RWPE1 (cell line): ENCODE results near the gene DPH2.

Source experiments
- CTCF ChIA-PET: fragments of 350-600 bp; sonication (Branson Sonifier 250); formaldehyde crosslinking; extraction: SDS; loops from one replicate; lab custom pipeline; 2021; lab: Yijun Ruan, JAX
- POLR2A ChIA-PET: fragments of 400-600 bp; formaldehyde crosslinking; extraction: SDS; loops from one replicate; lab custom pipeline; 2020; ENCODE audit warnings: antibody characterized with exemption; ENCODE audit not compliant: low non-redundant PET; lab: Yijun Ruan, JAX
- DNase-seq: peaks from one replicate; pipeline ENCODE4 v3.0.0; 2012; ENCODE audit warnings: low spot score
- H3K27ac ChIP-seq: fragments of 450-650 bp; 2 replicates; pipeline ENCODE4 v1.5.1; 2017
- CTCF ChIP-seq: fragments of 450-650 bp; conservative IDR thresholded peaks from 2 replicates; pipeline ENCODE4 v1.5.1; 2017; ENCODE audit warnings: low read depth, mild to moderate bottlenecking

The DPH2 gene

GRCh38 chr1:43942411-43942810, 27.4 kb upstream of the DPH2 start:
- TF ChIP-seq CTCF, result no peak
- no peak for DNase-seq
- no peak overlapping the region for H3K27ac ChIP-seq
- ChIA-PET CTCF (interaction anchor here (0.8 to 1.0 kb wide), 2 partner anchors 8 to 24 kb away, joined by 3 to 5 read pairs; no protein-coding TSS in a partner anchor), POLR2A (no interaction called here)

GRCh38 chr1:43944860-43945259, 24.9 kb upstream of the DPH2 start:
- POLR2A ChIA-PET, result interaction anchor here (0.6 kb wide), 1 partner anchor 30 kb away, joined by 5 read pairs; the partner anchor contains the start of gene ATP6V0B
- DNase-seq, result no peak
- TF ChIP-seq CTCF, result no peak
- CTCF ChIA-PET, result interaction anchor here (3.7 kb wide), 1 partner anchor 10 kb away, joined by 20 read pairs; the partner anchor contains the start of gene ARTN
- peak overlapping the region; percentile 31; the same call in 1 of the 2 replicates for H3K27ac ChIP-seq

GRCh38 chr1:43945674-43946235, 24.1 kb upstream of the DPH2 start:
- peak overlapping the region; percentile 90 for H3K27ac ChIP-seq
- no peak for TF ChIP-seq CTCF
- DNase-seq, result no peak
- POLR2A ChIA-PET, result interaction anchor here (0.7 kb wide), 1 partner anchor 409 kb away, joined by 6 read pairs; no protein-coding TSS in a partner anchor
- CTCF ChIA-PET, result interaction anchor here (0.7 to 3.7 kb wide), 6 partner anchors 8 to 59 kb away, joined by 3 to 20 read pairs (median 4); partner anchors contain the start of gene ARTN

GRCh38 chr1:43946236-43947060, 23.4 kb upstream of the DPH2 start, which contains the start of gene IPO13:
Gene IPO13, plus strand, starts transcription at chr1:43946950. Its CDS starts 651 bp downstream, at chr1:43947601.
- ChIA-PET CTCF (interaction anchor here (0.7 to 3.7 kb wide), 8 partner anchors 9 to 183 kb away, joined by 3 to 20 read pairs (median 3); partner anchors contain the start of gene ARTN), POLR2A (interaction anchor here (0.8 kb wide), 1 partner anchor 11 kb away, joined by 3 read pairs; no protein-coding TSS in a partner anchor)
- peak; percentile 93 for DNase-seq
- H3K27ac ChIP-seq, result peak within 1 kb of the TSS; percentile 90
- peak; percentile 86 for TF ChIP-seq CTCF

GRCh38 chr1:43947061-43947873, 22.5 kb upstream of the DPH2 start:
- H3K27ac ChIP-seq, result peak overlapping the region; percentile 90
- ChIA-PET POLR2A (interaction anchor here (0.8 kb wide), 1 partner anchor 12 kb away, joined by 3 read pairs; no protein-coding TSS in a partner anchor), CTCF (interaction anchor here (1.0 to 3.7 kb wide), 3 partner anchors 13 to 184 kb away, joined by 3 to 20 read pairs (median 3); partner anchors contain the start of gene ARTN)
- no peak for TF ChIP-seq CTCF
- DNase-seq, result no peak
